ENCODE data around the gene MED26. TPM values are rescaled to one million over a fixed set of nuclear protein-coding genes. Genes with fewer than 3 reads are reported as not detected.

Gene MED26
- total and polyA plus RNA-seq, 2 of the 13 experiments (the other 11 are each of a cell fraction or from before 2014, with no cell fraction given) = 3.5 to 3.8 TPM

DNA sequence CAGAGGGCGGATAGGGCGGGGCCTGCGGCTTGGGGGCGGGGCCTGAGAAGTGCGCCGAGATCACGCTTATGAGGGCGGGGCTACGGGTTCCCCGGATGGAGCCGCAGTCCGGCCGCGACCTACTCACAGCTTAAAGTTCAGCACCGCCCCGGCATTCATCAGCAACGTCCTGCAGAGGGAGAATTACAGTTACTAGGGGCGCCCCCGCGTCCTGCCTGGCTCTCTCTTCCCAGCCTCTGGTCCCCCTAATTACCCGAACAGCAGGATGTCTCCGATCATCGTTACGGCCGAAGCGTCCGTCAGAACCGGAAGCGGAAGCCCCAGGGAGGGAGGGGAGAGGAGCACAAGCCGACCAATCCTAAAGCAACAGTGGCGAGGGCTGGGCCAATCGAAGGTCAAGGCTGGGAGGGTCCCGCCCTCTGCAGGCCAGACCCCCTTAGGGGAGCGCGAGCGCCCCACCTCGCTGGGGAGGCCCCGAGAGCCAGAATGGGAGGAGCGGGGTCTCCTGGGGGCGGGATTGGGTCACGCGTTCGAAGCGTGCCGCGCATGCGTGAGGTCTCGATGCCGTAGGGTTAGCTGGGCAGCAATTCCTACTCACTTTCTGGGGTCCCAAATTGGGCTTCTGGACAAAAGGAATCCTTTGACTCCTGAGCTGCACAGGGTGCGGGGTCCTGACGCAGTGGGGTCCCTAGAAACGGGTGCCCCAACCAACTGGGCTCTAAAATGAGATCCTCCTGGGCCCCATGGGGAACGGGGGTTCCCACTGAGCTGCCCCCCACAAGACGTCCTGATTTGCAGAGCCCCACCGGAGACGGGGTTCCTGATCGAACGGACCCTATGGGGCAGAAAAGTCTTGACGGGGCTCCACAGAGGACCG is 32.1 kb upstream of the MED26 start, which contains the start of gene SMIM7 (continued):
- TF ChIP-seq ZNF24 (IDR thresholded peaks at IDR 0.05) (no peak), ZNF543 (CRISPR knock-in tag; IDR thresholded peaks at IDR 0.05) (0 out of 2 replicates have a peak, but pooled peaks have one; percentile 58), PRDM10 (CRISPR knock-in tag; IDR thresholded peaks at IDR 0.05; ENCODE audit: low read depth) (no peak), ZNF562 (CRISPR knock-in tag; IDR thresholded peaks at IDR 0.05; ENCODE audit: borderline replicate concordance) (no peak), KAT2B (IDR thresholded peaks at IDR 0.05; ENCODE audit: borderline replicate concordance, low read depth, low read length) (no peak), TBL1XR1 (IDR thresholded peaks at IDR 0.05; ENCODE audit: borderline replicate concordance, low read length, partially characterized antibody) (peak; percentile 18), MIXL1 (CRISPR knock-in tag; IDR thresholded peaks at IDR 0.05) (peak; percentile 71), ZNF773 (CRISPR knock-in tag; IDR thresholded peaks at IDR 0.05; ENCODE audit: borderline replicate concordance) (no peak), ARID2 (CRISPR knock-in tag; IDR thresholded peaks at IDR 0.05; ENCODE audit: borderline replicate concordance) (peak; percentile 14; the same call in 1 of the 2 replicates), PCBP2 (optimal IDR thresholded peaks at IDR 0.05; ENCODE audit: low read depth, low read length, poor library complexity, severe bottlenecking) (no peak), ZFX (CRISPR knock-in tag; IDR thresholded peaks at IDR 0.05; ENCODE audit: low read depth) (peak; percentile 85), IRF2 (CRISPR knock-in tag; IDR thresholded peaks at IDR 0.05) (peak; percentile 92), ZNF614 (CRISPR knock-in tag; IDR thresholded peaks at IDR 0.05; ENCODE audit: borderline replicate concordance) (0 out of 2 replicates have a peak, but pooled peaks have one; percentile 31), KDM6A (CRISPR knock-in tag; IDR thresholded peaks at IDR 0.05; ENCODE audit: low read depth) (no peak), ZFP36L2 (CRISPR knock-in tag; IDR thresholded peaks at IDR 0.05) (no peak)
- TF ChIP-seq, protein P1, sequence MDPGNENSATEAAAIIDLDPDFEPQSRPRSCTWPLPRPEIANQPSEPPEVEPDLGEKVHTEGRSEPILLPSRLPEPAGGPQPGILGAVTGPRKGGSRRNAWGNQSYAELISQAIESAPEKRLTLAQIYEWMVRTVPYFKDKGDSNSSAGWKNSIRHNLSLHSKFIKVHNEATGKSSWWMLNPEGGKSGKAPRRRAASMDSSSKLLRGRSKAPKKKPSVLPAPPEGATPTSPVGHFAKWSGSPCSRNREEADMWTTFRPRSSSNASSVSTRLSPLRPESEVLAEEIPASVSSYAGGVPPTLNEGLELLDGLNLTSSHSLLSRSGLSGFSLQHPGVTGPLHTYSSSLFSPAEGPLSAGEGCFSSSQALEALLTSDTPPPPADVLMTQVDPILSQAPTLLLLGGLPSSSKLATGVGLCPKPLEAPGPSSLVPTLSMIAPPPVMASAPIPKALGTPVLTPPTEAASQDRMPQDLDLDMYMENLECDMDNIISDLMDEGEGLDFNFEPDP (CRISPR knock-in tag; conservative IDR thresholded peaks at IDR 0.05) = no peak
- TF ChIP-seq, protein P2, sequence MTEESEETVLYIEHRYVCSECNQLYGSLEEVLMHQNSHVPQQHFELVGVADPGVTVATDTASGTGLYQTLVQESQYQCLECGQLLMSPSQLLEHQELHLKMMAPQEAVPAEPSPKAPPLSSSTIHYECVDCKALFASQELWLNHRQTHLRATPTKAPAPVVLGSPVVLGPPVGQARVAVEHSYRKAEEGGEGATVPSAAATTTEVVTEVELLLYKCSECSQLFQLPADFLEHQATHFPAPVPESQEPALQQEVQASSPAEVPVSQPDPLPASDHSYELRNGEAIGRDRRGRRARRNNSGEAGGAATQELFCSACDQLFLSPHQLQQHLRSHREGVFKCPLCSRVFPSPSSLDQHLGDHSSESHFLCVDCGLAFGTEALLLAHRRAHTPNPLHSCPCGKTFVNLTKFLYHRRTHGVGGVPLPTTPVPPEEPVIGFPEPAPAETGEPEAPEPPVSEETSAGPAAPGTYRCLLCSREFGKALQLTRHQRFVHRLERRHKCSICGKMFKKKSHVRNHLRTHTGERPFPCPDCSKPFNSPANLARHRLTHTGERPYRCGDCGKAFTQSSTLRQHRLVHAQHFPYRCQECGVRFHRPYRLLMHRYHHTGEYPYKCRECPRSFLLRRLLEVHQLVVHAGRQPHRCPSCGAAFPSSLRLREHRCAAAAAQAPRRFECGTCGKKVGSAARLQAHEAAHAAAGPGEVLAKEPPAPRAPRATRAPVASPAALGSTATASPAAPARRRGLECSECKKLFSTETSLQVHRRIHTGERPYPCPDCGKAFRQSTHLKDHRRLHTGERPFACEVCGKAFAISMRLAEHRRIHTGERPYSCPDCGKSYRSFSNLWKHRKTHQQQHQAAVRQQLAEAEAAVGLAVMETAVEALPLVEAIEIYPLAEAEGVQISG (CRISPR knock-in tag; IDR thresholded peaks at IDR 0.05) = peak; percentile 99
- TF ChIP-seq, protein P3, sequence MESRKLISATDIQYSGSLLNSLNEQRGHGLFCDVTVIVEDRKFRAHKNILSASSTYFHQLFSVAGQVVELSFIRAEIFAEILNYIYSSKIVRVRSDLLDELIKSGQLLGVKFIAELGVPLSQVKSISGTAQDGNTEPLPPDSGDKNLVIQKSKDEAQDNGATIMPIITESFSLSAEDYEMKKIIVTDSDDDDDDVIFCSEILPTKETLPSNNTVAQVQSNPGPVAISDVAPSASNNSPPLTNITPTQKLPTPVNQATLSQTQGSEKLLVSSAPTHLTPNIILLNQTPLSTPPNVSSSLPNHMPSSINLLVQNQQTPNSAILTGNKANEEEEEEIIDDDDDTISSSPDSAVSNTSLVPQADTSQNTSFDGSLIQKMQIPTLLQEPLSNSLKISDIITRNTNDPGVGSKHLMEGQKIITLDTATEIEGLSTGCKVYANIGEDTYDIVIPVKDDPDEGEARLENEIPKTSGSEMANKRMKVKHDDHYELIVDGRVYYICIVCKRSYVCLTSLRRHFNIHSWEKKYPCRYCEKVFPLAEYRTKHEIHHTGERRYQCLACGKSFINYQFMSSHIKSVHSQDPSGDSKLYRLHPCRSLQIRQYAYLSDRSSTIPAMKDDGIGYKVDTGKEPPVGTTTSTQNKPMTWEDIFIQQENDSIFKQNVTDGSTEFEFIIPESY (CRISPR knock-in tag; IDR thresholded peaks at IDR 0.05) = no peak
